ENCODE results near the gene FOXD2.

FOXD2 gene

DNA sequence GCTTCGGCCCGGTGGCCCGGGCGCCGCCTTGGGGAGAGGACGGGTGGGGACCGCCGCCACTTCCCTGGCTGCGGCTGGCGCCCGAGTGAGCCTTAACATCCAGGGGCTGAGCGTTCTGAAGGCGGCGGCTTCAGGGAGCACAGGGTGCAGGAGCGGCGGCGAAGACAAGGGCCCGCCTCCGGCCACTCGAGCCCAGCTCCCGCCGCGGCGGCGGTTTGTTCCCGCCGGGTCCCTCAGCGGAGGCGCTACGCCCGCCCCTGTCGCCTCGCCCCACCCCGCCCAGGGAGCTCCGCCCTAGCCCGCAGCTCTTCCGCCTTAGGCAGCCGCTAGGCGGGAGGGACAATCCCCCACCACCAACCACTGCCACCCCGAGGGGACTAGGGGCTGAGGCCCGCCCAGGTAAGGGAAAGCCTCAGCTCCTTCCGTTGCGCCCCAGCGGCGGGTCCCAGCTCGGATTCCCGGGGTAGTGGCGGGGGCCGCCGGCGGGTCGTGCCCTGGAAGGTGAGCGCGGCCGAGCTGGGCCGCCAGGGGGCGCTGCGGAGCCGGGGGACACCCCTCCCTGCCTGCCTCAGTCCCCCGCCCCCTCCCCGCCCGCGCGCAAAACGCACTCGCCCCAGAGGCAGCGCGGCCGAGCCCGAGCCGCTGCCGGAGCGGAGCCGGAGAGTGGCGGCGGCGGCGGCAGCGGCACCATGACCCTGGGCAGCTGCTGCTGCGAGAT is at the start of gene FOXD2:
TSS of gene FOXD2 (plus strand) at position 598 of the 718 bp plus-strand sequence. CDS start at position 690, 92 bp downstream.
- no peak for FAIRE-seq

DNA sequence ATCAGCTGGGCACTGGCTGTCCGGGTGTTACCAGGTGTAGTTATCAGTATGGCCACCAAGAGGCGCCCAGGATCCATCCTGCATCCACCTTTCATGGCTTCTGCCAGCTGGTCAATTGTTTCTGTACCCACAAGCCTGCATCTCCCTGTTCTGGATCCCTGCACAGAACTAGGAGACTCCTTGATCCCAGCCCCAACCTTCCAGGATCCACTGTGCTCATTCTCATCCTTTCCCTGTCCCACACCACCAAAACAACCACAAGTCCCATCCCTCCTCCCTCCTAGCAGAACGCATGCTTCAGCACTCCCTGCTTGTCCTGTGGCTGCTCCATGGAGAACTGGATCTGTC is 49.0 kb upstream of the FOXD2 start:
- FAIRE-seq: no peak

GRCh38 chr1:47389731-47390130 is 48.1 kb upstream of the FOXD2 start:
- FAIRE-seq: no peak

DNA sequence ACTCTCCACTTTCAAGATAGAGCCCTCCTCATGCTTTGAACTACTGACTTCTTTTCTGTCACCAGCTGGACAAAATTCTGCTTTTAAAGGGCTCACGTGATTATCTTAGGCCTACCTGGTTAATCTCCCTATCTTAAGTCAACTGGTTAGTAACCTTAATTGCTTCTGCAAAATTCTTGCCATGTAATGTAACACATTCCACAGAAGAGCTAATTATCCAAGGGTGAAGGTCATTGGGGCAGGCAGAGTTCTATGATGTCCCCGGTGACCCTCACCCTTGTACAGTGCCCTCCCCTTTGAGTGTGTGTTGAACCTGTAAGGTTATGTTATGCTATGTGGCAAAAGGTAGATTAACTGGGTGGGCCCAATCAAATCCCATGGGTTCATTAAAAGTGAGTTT is 47.0 kb upstream of the FOXD2 start:
- FAIRE-seq: no peak

DNA sequence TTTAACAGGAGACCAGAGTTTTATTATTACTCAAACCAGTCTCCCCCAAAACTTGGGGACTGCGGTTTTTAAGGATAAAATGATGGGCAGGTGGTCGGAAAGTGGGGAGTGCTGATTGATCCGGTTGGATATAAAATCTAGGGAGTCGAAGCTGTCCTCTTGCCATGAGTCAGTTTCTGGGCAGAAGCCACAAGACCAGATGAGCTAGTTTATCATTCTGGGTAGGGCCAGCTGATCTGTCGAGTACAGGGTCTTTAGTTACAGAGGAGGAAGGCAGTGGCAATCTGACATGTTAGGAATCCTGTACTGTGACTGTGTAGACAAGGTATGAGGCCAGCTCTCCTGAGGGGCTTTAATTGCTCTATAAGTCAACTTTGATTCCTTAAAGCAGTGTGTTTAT is 44.7 kb upstream of the FOXD2 start:
- FAIRE-seq: no peak

DNA sequence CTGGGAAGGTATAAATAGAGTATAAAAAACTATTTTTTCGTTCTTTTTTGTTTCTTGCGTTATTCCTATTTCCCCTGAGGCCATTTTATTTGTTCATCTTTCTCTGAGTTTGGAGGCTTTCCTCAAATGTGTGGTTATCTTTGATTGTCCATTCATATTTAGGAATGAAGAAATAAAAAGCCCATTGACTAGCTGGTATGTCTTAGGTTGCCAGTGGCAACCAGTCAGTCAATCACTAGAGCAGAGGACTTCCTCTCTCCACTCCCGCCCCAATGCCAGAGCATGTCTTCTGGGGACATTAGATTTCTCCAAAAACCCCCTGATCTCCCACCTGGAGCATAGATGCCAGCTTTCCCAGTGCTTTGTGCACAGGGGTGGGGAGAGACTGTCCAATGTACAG is 42.4 kb upstream of the FOXD2 start:
- no peak for FAIRE-seq

DNA sequence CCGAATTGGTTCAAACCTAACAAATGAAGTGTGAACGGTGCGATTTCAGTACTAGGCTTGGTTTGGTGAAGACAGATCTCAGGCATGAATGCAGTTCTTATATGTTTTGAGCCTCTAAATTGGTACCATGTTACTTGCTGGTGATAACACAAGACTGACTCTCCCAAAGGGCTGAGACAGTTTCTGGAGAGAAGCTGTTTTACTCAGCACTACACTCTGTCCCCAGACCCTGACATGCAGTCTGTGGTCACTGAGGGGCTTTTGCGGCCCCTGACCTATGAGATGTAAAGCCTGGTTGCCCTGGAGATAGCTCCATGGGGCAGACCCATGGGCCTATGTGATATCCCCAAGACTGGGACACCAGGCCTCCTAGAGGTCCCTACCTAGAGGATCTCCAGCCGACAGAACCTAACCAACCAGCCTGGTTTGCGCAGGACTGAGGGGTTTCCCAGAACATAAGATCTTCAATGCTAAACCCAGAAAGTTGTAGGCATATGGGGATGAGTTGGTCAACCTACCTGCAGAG is 41.1 kb upstream of the FOXD2 start:
- no peak for FAIRE-seq

DNA sequence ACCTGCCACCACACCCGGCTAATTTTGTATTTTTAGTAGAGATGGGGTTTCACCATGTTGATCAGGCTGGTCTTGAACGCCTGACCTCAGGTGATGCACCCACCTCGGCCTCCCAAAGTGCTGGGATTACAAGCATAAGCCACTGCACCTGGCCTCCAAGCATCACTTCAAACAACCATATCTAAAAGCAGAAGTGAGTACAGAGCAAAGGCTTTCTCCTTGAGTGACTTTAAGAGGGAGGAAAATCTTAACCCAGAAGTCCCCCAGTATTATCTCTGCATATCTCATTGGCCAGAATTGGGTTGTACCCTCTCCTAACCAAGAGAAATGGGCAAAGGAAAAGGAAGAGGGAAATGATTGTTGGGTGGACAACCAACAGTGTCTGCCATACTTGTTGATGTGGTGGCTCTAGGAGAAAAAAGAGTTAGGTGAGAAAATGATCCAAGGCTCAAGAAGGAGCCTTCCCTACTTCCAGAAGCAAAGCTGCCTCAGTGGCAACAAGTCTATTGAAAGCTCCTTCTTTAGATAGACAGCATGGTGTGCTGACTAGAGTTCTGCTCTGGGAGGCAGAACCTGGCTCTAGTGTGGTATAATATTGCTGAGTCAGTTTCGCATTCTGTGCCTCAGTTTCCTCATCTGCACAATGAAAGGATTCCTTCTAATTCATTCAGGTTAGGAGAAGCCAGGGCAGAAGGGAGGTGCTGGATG is 38.6 kb upstream of the FOXD2 start:
- no peak for FAIRE-seq

DNA sequence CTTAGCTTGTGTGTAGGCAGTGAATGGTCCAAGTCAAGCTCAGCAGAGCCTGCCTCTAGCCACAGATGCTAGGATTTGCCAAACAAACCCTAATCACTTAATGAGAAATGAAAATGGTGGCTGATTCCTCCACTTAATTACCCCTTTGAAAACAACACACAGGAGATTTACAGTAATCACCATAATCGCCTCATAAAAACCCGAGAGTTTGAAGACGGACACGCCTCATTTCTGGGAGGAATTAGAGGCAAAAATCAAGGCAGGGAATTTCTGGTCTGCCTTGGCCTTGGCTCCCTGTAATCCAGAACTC is 38.0 kb upstream of the FOXD2 start:
- no peak for FAIRE-seq

DNA sequence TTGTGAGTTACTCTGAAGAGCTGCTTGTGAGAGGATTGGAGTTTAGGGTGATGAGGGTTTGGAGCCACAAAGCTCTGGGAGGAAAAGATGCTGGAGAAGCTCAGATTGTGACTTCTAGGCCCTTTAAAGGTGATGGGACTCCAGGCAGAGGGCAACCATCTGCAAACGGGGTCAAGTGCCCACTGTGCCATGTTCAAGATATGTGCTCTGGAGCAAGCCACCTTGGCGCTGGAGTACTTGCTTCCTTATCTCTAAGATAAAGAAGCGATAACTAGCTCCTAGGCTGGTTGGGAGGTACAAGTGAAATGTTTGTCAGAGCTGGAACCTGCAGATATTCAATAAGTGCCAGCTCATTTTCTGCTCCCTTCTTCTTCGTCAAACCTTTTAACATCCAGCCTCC is 36.1 kb upstream of the FOXD2 start:
- FAIRE-seq: no peak

DNA sequence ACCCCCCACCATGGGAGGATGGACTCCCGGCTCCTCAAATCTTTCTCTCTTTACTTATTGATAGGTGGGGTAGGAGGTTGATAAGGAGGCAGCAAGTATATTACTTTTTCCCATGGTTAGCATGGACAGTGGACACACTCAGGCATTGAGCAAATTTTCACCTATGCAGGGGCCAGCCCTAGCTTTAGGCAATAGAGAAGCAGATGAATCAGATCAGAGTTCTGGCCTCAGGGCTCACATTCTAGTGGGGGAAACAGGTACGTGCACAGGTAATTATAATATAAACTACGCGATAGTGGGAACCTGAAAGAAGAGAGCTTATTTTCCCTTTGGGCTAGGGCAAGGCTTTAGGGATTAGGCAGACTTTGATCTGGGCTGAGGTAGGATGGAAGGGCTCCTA is 35.3 kb upstream of the FOXD2 start:
- FAIRE-seq: no peak

DNA sequence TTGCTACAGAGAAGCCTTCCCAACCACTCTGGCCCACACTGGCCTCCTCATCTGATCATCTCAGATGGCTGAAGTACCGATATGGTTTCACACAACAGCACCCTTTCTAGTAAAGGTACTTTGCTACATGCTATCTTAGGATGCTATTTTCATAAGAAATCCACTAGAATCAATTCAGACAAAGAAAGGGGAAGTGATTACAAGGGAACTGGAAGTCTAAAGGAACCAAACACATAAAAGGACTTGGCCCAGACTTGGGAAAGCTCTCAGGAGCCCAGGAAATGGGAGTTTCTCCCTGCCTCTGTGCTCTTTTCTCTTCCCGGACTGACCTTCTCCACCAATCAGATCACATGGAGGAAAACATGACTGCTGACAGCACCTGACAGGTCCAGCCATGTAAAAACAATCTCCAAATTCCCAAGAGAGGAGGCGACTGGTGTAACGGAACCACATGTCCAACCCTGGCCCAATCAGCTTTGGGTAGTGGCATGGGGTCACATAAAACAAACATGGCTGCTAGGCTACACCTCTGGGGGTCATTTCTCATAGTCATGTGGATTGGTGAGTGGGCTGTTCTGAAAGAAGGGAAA is 34.4 kb upstream of the FOXD2 start:
- FAIRE-seq: no peak

- FAIRE-seq: no peak
Measured at GRCh38 chr1:47405697-47406096, 32.1 kb upstream of the FOXD2 start.

DNA sequence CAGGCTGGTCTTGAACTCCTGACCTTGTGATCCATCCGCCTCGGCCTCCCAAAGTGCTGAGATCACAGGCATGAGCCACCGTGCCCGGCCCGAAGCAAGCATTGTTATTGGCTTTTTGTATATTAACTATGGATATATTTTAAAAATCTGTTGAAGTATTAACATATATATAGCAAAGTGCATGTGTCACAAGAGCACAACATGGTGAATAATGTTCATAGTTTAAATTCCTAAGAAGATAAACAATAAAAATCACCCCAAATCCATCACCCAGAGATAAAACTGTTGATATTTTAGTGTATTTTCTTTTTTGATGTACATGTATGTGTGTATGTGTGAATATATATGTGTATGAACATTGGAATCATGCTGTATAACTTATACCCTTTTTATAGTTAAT is 30.9 kb upstream of the FOXD2 start:
- FAIRE-seq: no peak

GRCh38 chr1:47407481-47407880 is 30.4 kb upstream of the FOXD2 start:
- FAIRE-seq: no peak

- FAIRE-seq: no peak
Measured at GRCh38 chr1:47409311-47410067, 28.4 kb upstream of the FOXD2 start.

DNA sequence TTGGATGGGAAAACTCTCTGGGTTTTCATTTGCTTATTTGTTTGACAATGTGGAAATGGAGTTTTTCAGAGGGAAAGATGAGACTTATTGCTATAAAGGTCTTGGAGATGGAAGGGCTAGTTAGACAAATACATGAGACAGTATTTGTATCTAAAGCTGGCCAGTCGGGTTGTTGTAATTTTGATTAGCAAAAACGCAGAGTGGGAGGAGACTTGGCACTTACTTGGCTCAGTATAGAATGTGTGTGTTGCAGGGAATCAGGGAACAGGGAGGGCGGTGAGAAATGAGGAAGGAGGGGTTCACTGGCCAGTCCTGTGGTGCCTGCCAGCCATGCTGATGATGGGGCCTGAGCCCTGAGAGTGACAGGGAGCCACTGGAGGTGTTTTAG is 27.8 kb upstream of the FOXD2 start:
- FAIRE-seq: no peak

- no peak for FAIRE-seq
Measured at GRCh38 chr1:47411436-47411835, 26.4 kb upstream of the FOXD2 start.

- FAIRE-seq: no peak
Measured at GRCh38 chr1:47412437-47412836, 25.4 kb upstream of the FOXD2 start.

GRCh38 chr1:47415728-47416318 is 22.0 kb upstream of the FOXD2 start, which contains the start of gene FOXE3:
Gene FOXE3 (plus strand): TSS chr1:47416285. CDS start chr1:47416316, 31 bp downstream.
- no peak for FAIRE-seq

DNA sequence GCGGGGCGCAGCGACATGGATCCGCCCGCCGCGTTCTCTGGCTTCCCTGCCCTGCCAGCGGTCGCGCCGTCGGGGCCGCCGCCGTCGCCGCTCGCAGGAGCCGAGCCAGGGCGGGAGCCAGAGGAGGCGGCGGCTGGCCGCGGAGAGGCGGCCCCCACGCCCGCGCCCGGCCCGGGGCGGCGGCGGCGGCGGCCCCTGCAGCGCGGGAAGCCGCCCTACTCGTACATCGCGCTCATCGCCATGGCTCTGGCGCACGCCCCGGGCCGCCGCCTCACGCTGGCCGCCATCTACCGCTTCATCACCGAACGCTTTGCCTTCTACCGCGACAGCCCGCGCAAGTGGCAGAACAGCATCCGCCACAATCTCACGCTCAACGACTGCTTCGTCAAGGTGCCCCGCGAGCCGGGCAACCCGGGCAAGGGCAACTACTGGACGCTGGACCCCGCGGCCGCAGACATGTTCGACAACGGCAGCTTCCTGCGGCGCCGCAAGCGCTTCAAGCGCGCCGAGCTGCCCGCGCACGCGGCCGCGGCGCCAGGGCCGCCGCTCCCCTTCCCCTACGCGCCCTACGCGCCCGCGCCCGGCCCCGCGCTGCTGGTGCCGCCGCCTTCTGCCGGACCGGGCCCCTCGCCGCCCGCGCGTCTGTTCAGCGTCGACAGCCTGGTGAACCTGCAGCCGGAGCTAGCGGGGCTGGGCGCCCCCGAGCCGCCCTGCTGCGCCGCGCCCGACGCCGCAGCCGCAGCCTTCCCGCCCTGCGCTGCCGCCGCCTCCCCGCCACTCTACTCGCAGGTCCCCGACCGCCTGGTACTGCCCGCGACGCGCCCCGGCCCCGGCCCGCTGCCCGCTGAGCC is 21.3 kb upstream of the FOXD2 start:
- no peak for FAIRE-seq

All from islet of Langerhans (tissue), 1 donor.